Vagina (tissue), 2 donors: Measurements from ENCODE around the gene TCF4.
"Not testable (repeated sequence)": the region's sequence is repeated elsewhere in the genome, so short reads cannot be mapped to it uniquely, and the experiment has no call there.

ENCODE experiments used
- CTCF ChIP-seq, 3 experiments: fragments of 450-650 bp in 2 of 3; fragments of 200-600 bp in 1 of 3; sonication (generic) in 1 of 3; IDR thresholded peaks; one replicate each; pipeline ENCODE4 v1.5.1; 2017 to 2019; ENCODE audit warnings: antibody characterized with exemption in 3 of 3, mild to moderate bottlenecking in 2 of 3, moderate library complexity in 2 of 3
- POLR2AphosphoS5 ChIP-seq, 2 donors: sonication (generic); formaldehyde crosslinking; IDR thresholded peaks; one replicate each; pipeline ENCODE4 v1.9.0; 2017; ENCODE audit warnings: antibody characterized with exemption in 2 of 2, mild to moderate bottlenecking in 2 of 2, low read depth in 1 of 2; ENCODE audit not compliant: insufficient read depth in 1 of 2

- TF ChIP-seq CTCF (IDR thresholded peaks at IDR 0.05); POLR2AphosphoS5 (IDR thresholded peaks at IDR 0.05; ENCODE audit: insufficient read depth in 1 of 2, low read depth in 1 of 2): not testable (repeated sequence)
Observed at GRCh38 chr18:55469134-55469533, 118.9 kb downstream of the TCF4 start.
